ENCODE data around the gene RRP1B. TPM values are rescaled to one million over a fixed set of nuclear protein-coding genes. Genes with fewer than 3 reads are reported as not detected.

Gene RRP1B
- total and polyA plus RNA-seq, 12 donors: 5.0 to 11.3 (median 8.4) TPM

DNA sequence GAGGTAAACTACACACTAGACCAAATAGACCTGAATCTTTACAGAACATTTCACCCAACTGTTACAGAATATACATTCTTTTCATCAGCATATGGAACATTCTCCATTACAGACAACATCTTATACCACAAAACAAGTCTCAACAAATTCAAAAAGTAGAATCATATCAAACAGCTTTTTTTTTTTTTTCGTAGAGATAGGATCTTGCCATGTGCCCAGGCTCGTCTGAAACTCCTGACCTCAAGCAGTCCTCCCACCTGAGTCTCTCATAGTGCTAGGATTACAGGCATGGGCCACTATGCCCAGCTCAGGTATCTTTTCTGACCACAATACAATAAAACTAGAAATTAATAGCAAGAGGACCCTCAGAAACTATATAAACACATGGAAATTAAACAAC, 36.6 kb upstream of the RRP1B start:
- no peak overlapping the region for H3K4me3 ChIP-seq
- H3K27me3 ChIP-seq: peaks cover 0 to 3% (median 0%) of the 10 kb centered on the region in 7 donors
- intact Hi-C loops (cut with DNase I): no loop called here
- TF ChIP-seq CTCF (IDR thresholded peaks at IDR 0.05): no peak
- WGBS, 2 donors: 81 to 83% methylated on average over 2 of the region's 2 CpGs
- no peaks in the 10 kb centered on the region for H3K4me1 ChIP-seq
- no peaks in the 10 kb centered on the region for H3K36me3 ChIP-seq
- H3K27ac ChIP-seq: no peak overlapping the region
- DNase-seq (no peak), ATAC-seq (no peak)
- H3K9me3 ChIP-seq: peaks cover 0 to 29% (median 8%) of the 10 kb centered on the region in 11 donors

GRCh38 chr21:43623588-43623987, 35.8 kb upstream of the RRP1B start:
- ATAC-seq (no peak), DNase-seq (no peak)
- intact Hi-C loops (cut with DNase I): no loop called here
- Histone ChIP-seq H3K36me3 (no peaks in the 10 kb centered on the region), H3K4me3 (no peak overlapping the region), H3K27me3 (peaks cover 0 to 3% (median 0%) of the 10 kb centered on the region in 7 donors), H3K4me1 (no peaks in the 10 kb centered on the region), H3K9me3 (peaks cover 0 to 32% (median 10%) of the 10 kb centered on the region in 11 donors), H3K27ac (no peak overlapping the region)
- 97 to 98% methylated on average over 2 of the region's 2 CpGs for WGBS, 2 donors
- TF ChIP-seq CTCF (IDR thresholded peaks at IDR 0.05): no peak

DNA sequence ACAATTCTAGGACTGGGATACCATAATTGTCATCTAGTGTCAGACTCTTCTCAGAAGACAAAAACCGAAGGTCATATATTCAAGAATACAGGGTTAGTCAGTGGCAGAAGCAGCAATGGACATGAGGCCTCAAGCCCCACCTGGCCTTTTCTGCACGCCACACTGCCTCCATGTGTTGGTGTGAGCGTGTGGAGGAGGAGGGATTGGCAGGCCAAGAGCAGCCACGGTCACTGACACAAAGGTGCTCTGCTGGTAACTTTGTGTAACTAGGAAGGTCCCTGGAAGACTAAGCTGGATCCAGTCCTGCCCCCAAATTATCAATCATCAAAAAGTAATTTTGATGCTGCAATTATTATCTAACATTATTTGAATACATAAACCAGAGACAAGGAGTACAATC, 35.0 kb upstream of the RRP1B start:
- 82 to 89% methylated on average over 4 of the region's 4 CpGs for WGBS, 2 donors
- no peaks in the 10 kb centered on the region for H3K36me3 ChIP-seq
- intact Hi-C loops (cut with DNase I): no loop called here
- no peak overlapping the region for H3K4me3 ChIP-seq
- no peak for DNase-seq
- ATAC-seq: no peak
- H3K9me3 ChIP-seq: peaks cover 0 to 33% (median 13%) of the 10 kb centered on the region in 11 donors
- peaks cover 0 to 3% (median 0%) of the 10 kb centered on the region in 7 donors for H3K27me3 ChIP-seq
- H3K27ac ChIP-seq: no peak overlapping the region
- no peaks in the 10 kb centered on the region for H3K4me1 ChIP-seq
- TF ChIP-seq CTCF (IDR thresholded peaks at IDR 0.05): no peak

DNA sequence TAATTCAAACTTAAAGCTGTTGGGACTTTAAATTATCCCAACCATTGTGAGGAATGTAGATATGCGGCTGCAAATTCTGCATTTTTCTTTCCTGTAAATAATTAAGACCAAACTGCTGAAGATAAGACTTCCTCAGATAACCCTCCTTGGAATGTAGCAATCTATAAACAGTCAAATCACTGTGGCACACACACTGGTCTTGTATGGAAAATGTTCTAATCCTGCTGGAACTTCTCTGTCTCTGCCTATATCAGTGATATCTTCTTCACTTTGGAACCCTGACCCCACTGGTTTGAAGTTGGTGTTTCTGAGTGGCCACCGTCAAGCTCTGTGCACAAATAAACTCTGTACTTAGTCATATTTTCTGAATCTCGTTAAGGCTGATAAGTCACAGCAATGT, 33.0 kb upstream of the RRP1B start:
- ATAC-seq: no peak
- no peaks in the 10 kb centered on the region for H3K36me3 ChIP-seq
- no peak for TF ChIP-seq CTCF (IDR thresholded peaks at IDR 0.05)
- no peak for DNase-seq
- peaks cover 0 to 12% (median 7%) of the 10 kb centered on the region in 11 donors for H3K9me3 ChIP-seq
- WGBS, 2 donors: 39 to 58% methylated on average over 3 of the region's 3 CpGs
- H3K4me1 ChIP-seq: no peaks in the 10 kb centered on the region
- H3K27ac ChIP-seq: no peak overlapping the region
- intact Hi-C loops (cut with DNase I): no loop called here
- peaks cover 0 to 3% (median 0%) of the 10 kb centered on the region in 7 donors for H3K27me3 ChIP-seq
- no peak overlapping the region for H3K4me3 ChIP-seq
